Endodermal cell (in vitro differentiated cells): Measurements from ENCODE around the gene CHMP1B. TPM values are rescaled to one million over a fixed set of nuclear protein-coding genes. Genes with fewer than 3 reads are reported as not detected.
A peak's percentile ranks its signal among the peaks of the same experiment; 100 is the strongest.

Experiments
- DNase-seq: peaks from one replicate; pipeline ENCODE4 v3.0.0-alpha.2; 2017
- H3K27ac ChIP-seq: 2 replicates; pipeline ENCODE4 v1.5.1; 2013; ENCODE audit warnings: mild to moderate bottlenecking, low read depth, low read length, moderate library complexity
- H3K27me3 ChIP-seq: 2 replicates; pipeline ENCODE4 v1.6.1; 2013; ENCODE audit warnings: mild to moderate bottlenecking, low read length, moderate library complexity; ENCODE audit not compliant: insufficient read depth, control insufficient read depth, poor library complexity, severe bottlenecking
- H3K36me3 ChIP-seq: 2 replicates; pipeline ENCODE4 v1.7.0; 2013; ENCODE audit warnings: mild to moderate bottlenecking, low read length, moderate library complexity; ENCODE audit not compliant: control insufficient read depth, insufficient read depth
- H3K4me1 ChIP-seq: one replicate; pipeline ENCODE4 v1.7.0; 2013; ENCODE audit warnings: low read length; ENCODE audit not compliant: control insufficient read depth, insufficient read depth
- H3K4me3 ChIP-seq: 2 replicates; pipeline ENCODE4 v1.5.1; 2013; ENCODE audit warnings: mild to moderate bottlenecking, low read length, moderate library complexity
- H3K9ac ChIP-seq: 2 replicates; pipeline ENCODE4 v1.6.1; 2013; ENCODE audit warnings: mild to moderate bottlenecking, low read length, moderate library complexity; ENCODE audit not compliant: poor library complexity, severe bottlenecking; ENCODE audit errors: extremely low read depth
- H3K9me3 ChIP-seq: 2 replicates; pipeline ENCODE4 v1.6.1; 2013; ENCODE audit warnings: mild to moderate bottlenecking, low read length, moderate library complexity; ENCODE audit not compliant: control insufficient read depth
- H3K27ac Mint-ChIP-seq: 2 replicates; pipeline ENCODE4 v1.8.0; 2020; ENCODE audit warnings: mixed read lengths
- H3K27me3 Mint-ChIP-seq: 2 replicates; pipeline ENCODE4 v1.8.0; 2021; ENCODE audit warnings: mild to moderate bottlenecking, mixed read lengths; ENCODE audit not compliant: insufficient read depth
- H3K36me3 Mint-ChIP-seq: 2 replicates; pipeline ENCODE4 v1.8.0; 2020; ENCODE audit warnings: low read depth, mixed read lengths
- H3K4me1 Mint-ChIP-seq: 2 replicates; pipeline ENCODE4 v1.8.0; 2020; ENCODE audit warnings: mixed read lengths
- H3K4me3 Mint-ChIP-seq: 2 replicates; pipeline ENCODE4 v1.8.0; 2020; ENCODE audit warnings: mild to moderate bottlenecking, moderate library complexity, mixed read lengths
- H3K9me3 Mint-ChIP-seq: 2 replicates; pipeline ENCODE4 v1.8.0; 2020; ENCODE audit warnings: mild to moderate bottlenecking, mixed read lengths
- WGBS, 2 experiments: methylation state at CpG; one replicate each; pipeline versions ENCODE4 v1.1.5 to v1.1.7; 2013; ENCODE audit warnings: missing lambda C conversion rate in 2 of 2, mixed read lengths in 1 of 2; ENCODE audit not compliant: insufficient coverage in 1 of 2, insufficient read length in 1 of 2; 5-methylcytosine and 5-hydroxymethylcytosine counted together
- total RNA-seq, 2 donors: library from RNA; stranded (reverse); fragmentation: NEBNext Ultra II Directional in 1 of 2; extraction: Animal tissue kit (Norgen Biotek cat#: 25700) in 1 of 2; gene quantifications; 2 replicates in 1 of 2; 3 replicates in 1 of 2; pipeline ENCODE4 v1.2.1, GENCODE V29; 2021
- TF ChIP-seq, protein P1 (sequence below): fragments of 200-600 bp; sonication (generic); conservative IDR thresholded peaks from 2 replicates; pipeline ENCODE4 v1.5.0; 2021; ENCODE audit warnings: antibody characterized with exemption, mild to moderate bottlenecking

Gene CHMP1B
- total RNA-seq, 2 donors from 2014 or later = 35.3 to 35.8 TPM

DNA sequence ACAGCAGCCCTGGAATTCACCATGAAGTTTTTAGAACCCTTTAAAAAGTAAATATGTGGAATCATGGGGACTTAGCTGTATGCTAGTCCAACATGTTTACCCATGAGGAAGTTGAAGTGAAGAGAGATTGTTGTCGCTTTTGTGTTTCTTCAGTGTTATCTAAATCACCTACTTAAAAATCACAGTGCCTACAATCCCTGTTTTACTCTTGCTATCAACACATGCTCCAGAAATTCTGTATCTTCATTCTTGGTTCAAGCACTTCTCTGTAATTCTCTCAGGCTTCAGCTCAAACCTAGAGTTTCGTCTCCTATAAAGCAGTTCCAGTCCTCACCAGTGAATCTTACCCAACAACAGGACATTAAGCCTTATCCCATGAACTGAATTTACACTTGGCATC lies 30.5 kb upstream of the CHMP1B start:
- no peaks in the 10 kb centered on the region for H3K27me3 ChIP-seq
- WGBS, 2 experiments = 33 to 39% methylated on average over 2 of the region's 2 CpGs
- H3K27ac Mint-ChIP-seq = peak overlapping the region; percentile 28

DNA sequence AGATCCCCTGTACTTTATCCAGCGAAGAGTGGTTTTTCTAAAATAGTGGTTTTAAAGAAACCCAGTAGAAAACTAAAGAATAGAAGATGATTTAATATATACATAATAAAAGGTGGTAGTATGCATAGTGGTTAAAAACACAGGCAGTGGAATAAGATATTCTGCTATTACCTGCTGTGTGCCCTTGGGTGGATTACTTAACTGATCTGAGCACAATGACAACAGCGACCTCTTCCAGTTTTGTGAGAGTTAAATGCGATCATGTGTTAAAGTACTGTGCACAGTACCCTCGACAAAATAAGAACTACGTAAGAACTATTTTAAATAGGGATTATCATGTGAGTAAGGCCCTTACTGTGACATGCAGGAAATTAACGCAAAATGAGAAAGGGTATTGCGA lies 30.0 kb upstream of the CHMP1B start:
- no peaks in the 10 kb centered on the region for H3K27me3 Mint-ChIP-seq
- H3K4me1 ChIP-seq = peaks cover 6% of the 10 kb centered on the region
- no peaks in the 10 kb centered on the region for H3K27me3 ChIP-seq
- no peak overlapping the region for H3K27ac ChIP-seq
- H3K4me3 Mint-ChIP-seq = no peak overlapping the region
- H3K4me3 ChIP-seq = no peak overlapping the region
- TF ChIP-seq, protein P1, sequence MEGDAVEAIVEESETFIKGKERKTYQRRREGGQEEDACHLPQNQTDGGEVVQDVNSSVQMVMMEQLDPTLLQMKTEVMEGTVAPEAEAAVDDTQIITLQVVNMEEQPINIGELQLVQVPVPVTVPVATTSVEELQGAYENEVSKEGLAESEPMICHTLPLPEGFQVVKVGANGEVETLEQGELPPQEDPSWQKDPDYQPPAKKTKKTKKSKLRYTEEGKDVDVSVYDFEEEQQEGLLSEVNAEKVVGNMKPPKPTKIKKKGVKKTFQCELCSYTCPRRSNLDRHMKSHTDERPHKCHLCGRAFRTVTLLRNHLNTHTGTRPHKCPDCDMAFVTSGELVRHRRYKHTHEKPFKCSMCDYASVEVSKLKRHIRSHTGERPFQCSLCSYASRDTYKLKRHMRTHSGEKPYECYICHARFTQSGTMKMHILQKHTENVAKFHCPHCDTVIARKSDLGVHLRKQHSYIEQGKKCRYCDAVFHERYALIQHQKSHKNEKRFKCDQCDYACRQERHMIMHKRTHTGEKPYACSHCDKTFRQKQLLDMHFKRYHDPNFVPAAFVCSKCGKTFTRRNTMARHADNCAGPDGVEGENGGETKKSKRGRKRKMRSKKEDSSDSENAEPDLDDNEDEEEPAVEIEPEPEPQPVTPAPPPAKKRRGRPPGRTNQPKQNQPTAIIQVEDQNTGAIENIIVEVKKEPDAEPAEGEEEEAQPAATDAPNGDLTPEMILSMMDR = no peak
- H3K36me3 Mint-ChIP-seq = peaks cover 4% of the 10 kb centered on the region
- no peaks in the 10 kb centered on the region for H3K36me3 ChIP-seq
- peak overlapping the region; percentile 28 for H3K27ac Mint-ChIP-seq
- H3K9me3 ChIP-seq = peaks cover 17% of the 10 kb centered on the region
- H3K9ac ChIP-seq = no peak overlapping the region
- peaks cover 42% of the 10 kb centered on the region for H3K4me1 Mint-ChIP-seq
- H3K9me3 Mint-ChIP-seq = no peaks in the 10 kb centered on the region
- 91 to 92% methylated on average over 6 to 7 of the region's 7 CpGs for WGBS, 2 experiments
- DNase-seq = no peak

More for the DNA sequence above, 30.5 kb upstream of the CHMP1B start:
- peaks cover 20% of the 10 kb centered on the region for H3K9me3 ChIP-seq
- H3K4me3 Mint-ChIP-seq = no peak overlapping the region
- peaks cover 6% of the 10 kb centered on the region for H3K4me1 ChIP-seq
- no peak overlapping the region for H3K9ac ChIP-seq
- H3K9me3 Mint-ChIP-seq = no peaks in the 10 kb centered on the region
- H3K27me3 Mint-ChIP-seq = no peaks in the 10 kb centered on the region
- TF ChIP-seq, protein P1 = no peak
- peaks cover 7% of the 10 kb centered on the region for H3K36me3 Mint-ChIP-seq
- no peak for DNase-seq
- no peak overlapping the region for H3K27ac ChIP-seq
- H3K36me3 ChIP-seq = no peaks in the 10 kb centered on the region
- no peak overlapping the region for H3K4me3 ChIP-seq
- H3K4me1 Mint-ChIP-seq = peaks cover 40% of the 10 kb centered on the region

- Histone ChIP-seq H3K27me3 (no peaks in the 10 kb centered on the region), H3K9me3 (peaks cover 17% of the 10 kb centered on the region), H3K36me3 (no peaks in the 10 kb centered on the region), H3K9ac (no peak overlapping the region), H3K4me1 (peaks cover 6% of the 10 kb centered on the region), H3K4me3 (no peak overlapping the region), H3K27ac (no peak overlapping the region)
- Mint-ChIP-seq H3K4me1 (peaks cover 46% of the 10 kb centered on the region), H3K9me3 (no peaks in the 10 kb centered on the region), H3K27me3 (no peaks in the 10 kb centered on the region), H3K4me3 (no peak overlapping the region), H3K27ac (peak overlapping the region; percentile 28), H3K36me3 (peaks cover 9% of the 10 kb centered on the region)
- WGBS, 2 experiments = 95 to 96% methylated on average over 21 to 40 of the region's 40 CpGs
- peak; percentile 59 for DNase-seq
- TF ChIP-seq, protein P1 = no peak
Measured at GRCh38 chr18:11821643-11822237, 29.5 kb upstream of the CHMP1B start.
